SK-N-SH treated with all-trans-retinoic acid at 6 μM for 48 hours (cell line): ENCODE measurements around the gene EDEM3.

Source experiments
- ARNTL ChIP-seq: fragments of 450-650 bp; formaldehyde crosslinking; IDR thresholded peaks from 2 replicates; pipeline ENCODE4 v1.5.0; 2020; ENCODE audit warnings: low read depth, mild to moderate bottlenecking, moderate library complexity, borderline replicate concordance
- CSRNP3 ChIP-seq: fragments of 250-450 bp; sonication (Bioruptor Pico); IDR thresholded peaks from 2 replicates; pipeline ENCODE4 v1.5.1; 2021; ENCODE audit warnings: mild to moderate bottlenecking, moderate library complexity
- ISL1 ChIP-seq: fragments of 250-450 bp; sonication (Bioruptor Pico); IDR thresholded peaks from 2 replicates; pipeline ENCODE4 v2.1.2; 2022; ENCODE audit warnings: mild to moderate bottlenecking, moderate library complexity
- OSR1 ChIP-seq: fragments of 250-450 bp; sonication (Bioruptor Pico); IDR thresholded peaks from 2 replicates; pipeline ENCODE4 v1.8.0; 2022; ENCODE audit warnings: moderate library complexity, mild to moderate bottlenecking, inconsistent platforms
- PATZ1 ChIP-seq: fragments of 250-450 bp; sonication (Bioruptor Pico); IDR thresholded peaks from 2 replicates; pipeline ENCODE4 v1.8.0; 2020; ENCODE audit warnings: mild to moderate bottlenecking, moderate library complexity, borderline replicate concordance
- TSHZ2 ChIP-seq: fragments of 250-450 bp; sonication (Bioruptor Pico); IDR thresholded peaks from 2 replicates; pipeline ENCODE4 v1.5.0; 2020; ENCODE audit warnings: mild to moderate bottlenecking, moderate library complexity
- ZC3H10 ChIP-seq: fragments of 250-450 bp; sonication (Bioruptor Pico); IDR thresholded peaks from 2 replicates; pipeline ENCODE4 v1.5.1; 2021; ENCODE audit warnings: mild to moderate bottlenecking, moderate library complexity
- ZFP30 ChIP-seq: fragments of 450-650 bp; formaldehyde crosslinking; IDR thresholded peaks from 2 replicates; pipeline ENCODE4 v1.5.0; 2022; ENCODE audit warnings: mild to moderate bottlenecking, moderate library complexity
- ZNF565 ChIP-seq: fragments of 450-650 bp; formaldehyde crosslinking; conservative IDR thresholded peaks from 2 replicates; pipeline ENCODE4 v1.5.0; 2020; ENCODE audit warnings: low read depth, mild to moderate bottlenecking, moderate library complexity

- no peak for TF ChIP-seq ZFP30 (CRISPR knock-in tag)
- TF ChIP-seq PATZ1 (CRISPR knock-in tag): no peak
- no peak for TF ChIP-seq ISL1 (CRISPR knock-in tag)
- TF ChIP-seq ZC3H10 (CRISPR knock-in tag): no peak
- TF ChIP-seq OSR1 (CRISPR knock-in tag): no peak
- no peak for TF ChIP-seq ARNTL
- TF ChIP-seq ZNF565 (CRISPR knock-in tag): no peak
- TF ChIP-seq TSHZ2: no peak
- TF ChIP-seq CSRNP3: no peak
Observed at GRCh38 chr1:184770181-184770979, 15.7 kb upstream of the EDEM3 start.
